GM23248 (cell line): ENCODE measurements around the gene SLF2. TPM values are rescaled to one million over a fixed set of nuclear protein-coding genes. Genes with fewer than 3 reads are reported as not detected.

Experiments
- DNase-seq: peaks from one replicate; pipeline ENCODE4 v3.0.0-alpha.2; 2015
- H2AFZ ChIP-seq: fragments of 200-600 bp; sonication (generic); 2 replicates; pipeline ENCODE4 v1.6.1; 2016; ENCODE audit warnings: antibody characterized with exemption
- H3F3A ChIP-seq: fragments of 200-600 bp; sonication (generic); 2 replicates; pipeline ENCODE4 v1.6.1; 2016; ENCODE audit warnings: mild to moderate bottlenecking, antibody characterized with exemption, mixed run types; ENCODE audit not compliant: insufficient read depth
- H3K27ac ChIP-seq: fragments of 200-600 bp; sonication (generic); 2 replicates; pipeline ENCODE4 v1.5.1; 2016; ENCODE audit warnings: mild to moderate bottlenecking
- H3K27me3 ChIP-seq: fragments of 200-600 bp; sonication (generic); replicated peaks from 2 replicates; pipeline ENCODE4 v1.6.1; 2016; ENCODE audit warnings: mild to moderate bottlenecking; ENCODE audit not compliant: insufficient read depth
- H3K36me3 ChIP-seq: fragments of 200-600 bp; sonication (generic); 2 replicates; pipeline ENCODE4 v1.6.1; 2016; ENCODE audit warnings: low read depth, mild to moderate bottlenecking
- H3K4me1 ChIP-seq: fragments of 200-600 bp; sonication (generic); 2 replicates; pipeline ENCODE4 v1.6.1; 2016; ENCODE audit warnings: mild to moderate bottlenecking; ENCODE audit not compliant: insufficient read depth
- H3K4me2 ChIP-seq: fragments of 200-600 bp; sonication (generic); one replicate; pipeline ENCODE4 v1.6.1; 2016; ENCODE audit warnings: mild to moderate bottlenecking; ENCODE audit not compliant: unreplicated experiment
- H3K4me3 ChIP-seq: fragments of 200-600 bp; sonication (generic); 2 replicates; pipeline ENCODE4 v1.5.1; 2016; ENCODE audit warnings: mild to moderate bottlenecking
- H3K79me2 ChIP-seq: fragments of 200-600 bp; sonication (generic); 2 replicates; pipeline ENCODE4 v1.6.1; 2016; ENCODE audit warnings: mild to moderate bottlenecking; ENCODE audit not compliant: insufficient read depth
- H3K9ac ChIP-seq: fragments of 200-600 bp; sonication (generic); 2 replicates; pipeline ENCODE4 v1.6.1; 2016; ENCODE audit warnings: mild to moderate bottlenecking
- H3K9me2 ChIP-seq: fragments of 200-600 bp; sonication (generic); 2 replicates; pipeline ENCODE4 v1.6.1; 2016; ENCODE audit warnings: mixed run types, mild to moderate bottlenecking, moderate library complexity; ENCODE audit not compliant: insufficient read depth
- H3K9me3 ChIP-seq: fragments of 200-600 bp; sonication (generic); one replicate; pipeline ENCODE4 v1.6.1; 2017; ENCODE audit warnings: low read depth
- H4K20me1 ChIP-seq: fragments of 200-600 bp; sonication (generic); 2 replicates; pipeline ENCODE4 v1.6.0; 2016; ENCODE audit not compliant: insufficient read depth
- EZH2 ChIP-seq: fragments of 200-600 bp; sonication (generic); IDR thresholded peaks from 2 replicates; pipeline ENCODE4 v1.6.1; 2018; ENCODE audit warnings: antibody characterized with exemption, mild to moderate bottlenecking; ENCODE audit not compliant: insufficient read depth, poor library complexity, severe bottlenecking
- EZH2phosphoT487 ChIP-seq: fragments of 200-600 bp; sonication (generic); IDR thresholded peaks from 2 replicates; pipeline ENCODE4 v1.6.1; 2018; ENCODE audit warnings: antibody characterized with exemption, moderate library complexity, mild to moderate bottlenecking, low read depth; ENCODE audit not compliant: insufficient read depth
- WGBS, 2 experiments: methylation state at CpG; one replicate each; pipeline ENCODE4 v1.1.6; 2015 to 2017; ENCODE audit warnings: low lambda C conversion rate in 2 of 2, low coverage in 1 of 2; ENCODE audit errors: missing lambda C conversion rate in 2 of 2; 5-methylcytosine and 5-hydroxymethylcytosine counted together
- in situ Hi-C: fragments of 300-500 bp; cut with MboI; formaldehyde crosslinking; loops from 2 replicates; pipeline ENCODE4 v1.15.0; 2020
- polyA plus RNA-seq: library from polyadenylated mRNA; unstranded; fragments of >200 nt; fragmentation: Nextera tagmentation; extraction: Ambion mirVana; gene quantifications from 2 replicates; pipeline ENCODE4 v1.2.1, GENCODE V29; 2016
- total RNA-seq: library from RNA; depleted of rRNA; stranded (reverse); fragments of >200 nt; shearing (Covaris generic); gene quantifications from 2 replicates; pipeline ENCODE4 v1.2.3, GENCODE V29; 2014

The SLF2 gene
- total and polyA plus RNA-seq, 2 experiments from 2014 or later = 12.5 to 15.6 TPM

- DNase-seq = no peak
- no peaks in the 10 kb centered on the region for H4K20me1 ChIP-seq
- H3K27ac ChIP-seq = no peak overlapping the region
- no peak overlapping the region for H3K9ac ChIP-seq
- H3K4me3 ChIP-seq = no peak overlapping the region
- H3K4me2 ChIP-seq = no peak overlapping the region
- no peak overlapping the region for H2AFZ ChIP-seq
- no peaks in the 10 kb centered on the region for H3K79me2 ChIP-seq
- peaks cover 21% of the 10 kb centered on the region for H3K4me1 ChIP-seq
- TF ChIP-seq EZH2 (no peak), EZH2phosphoT487 (no peak)
- H3F3A ChIP-seq = peaks cover 26% of the 10 kb centered on the region
- in situ Hi-C loops = loop anchor here (25.0 kb wide), 1 partner anchor 557 kb away; the partner anchor contains the start of genes PKD2L1 and SCD
- 86 to 91% methylated on average over 3 of the region's 3 CpGs for WGBS, 2 experiments
- no peaks in the 10 kb centered on the region for H3K9me2 ChIP-seq
- H3K36me3 ChIP-seq = no peaks in the 10 kb centered on the region
- H3K27me3 ChIP-seq = no peaks in the 10 kb centered on the region
- H3K9me3 ChIP-seq = no peaks in the 10 kb centered on the region
Measured at GRCh38 chr10:100894033-100894432, 18.7 kb upstream of the SLF2 start.

GRCh38 chr10:100894589-100895294 is 18.0 kb upstream of the SLF2 start:
- 83 to 88% methylated on average over 7 of the region's 7 CpGs for WGBS, 2 experiments
- no peak for DNase-seq

GRCh38 chr10:100895346-100895745 is 17.4 kb upstream of the SLF2 start:
- Histone ChIP-seq H3K9me2 (no peaks in the 10 kb centered on the region), H4K20me1 (no peaks in the 10 kb centered on the region), H3K9ac (no peak overlapping the region), H3K27ac (no peak overlapping the region), H3K4me3 (no peak overlapping the region), H3K79me2 (no peaks in the 10 kb centered on the region), H3K9me3 (no peaks in the 10 kb centered on the region), H3F3A (peaks cover 17% of the 10 kb centered on the region), H3K36me3 (no peaks in the 10 kb centered on the region), H2AFZ (no peak overlapping the region), H3K4me1 (peaks cover 11% of the 10 kb centered on the region), H3K4me2 (no peak overlapping the region), H3K27me3 (no peaks in the 10 kb centered on the region)
- 42 to 58% methylated on average over 4 of the region's 4 CpGs for WGBS, 2 experiments
- no peak for TF ChIP-seq EZH2phosphoT487
- TF ChIP-seq EZH2 = no peak
- no peak for DNase-seq
- in situ Hi-C loops = loop anchor here (25.0 kb wide), 1 partner anchor 558 kb away; the partner anchor contains the start of genes PKD2L1 and SCD

More at GRCh38 chr10:100894589-100895294, 18.0 kb upstream of the SLF2 start:
- H3K4me2 ChIP-seq = no peak overlapping the region
- H3K4me3 ChIP-seq = no peak overlapping the region
- H3K4me1 ChIP-seq = peaks cover 17% of the 10 kb centered on the region
- no peaks in the 10 kb centered on the region for H3K27me3 ChIP-seq
- H3K36me3 ChIP-seq = no peaks in the 10 kb centered on the region
- H3F3A ChIP-seq = peaks cover 23% of the 10 kb centered on the region
- H3K27ac ChIP-seq = no peak overlapping the region
- in situ Hi-C loops = loop anchor here (25.0 kb wide), 1 partner anchor 557 kb away; the partner anchor contains the start of genes PKD2L1 and SCD
- no peaks in the 10 kb centered on the region for H4K20me1 ChIP-seq
- H3K9me2 ChIP-seq = no peaks in the 10 kb centered on the region
- H3K9me3 ChIP-seq = no peaks in the 10 kb centered on the region
- TF ChIP-seq EZH2 (no peak), EZH2phosphoT487 (no peak)
- no peak overlapping the region for H3K9ac ChIP-seq
- no peak overlapping the region for H2AFZ ChIP-seq
- no peaks in the 10 kb centered on the region for H3K79me2 ChIP-seq

GRCh38 chr10:100895896-100896295 is 16.9 kb upstream of the SLF2 start:
- H3K9me2 ChIP-seq = no peaks in the 10 kb centered on the region
- no peaks in the 10 kb centered on the region for H4K20me1 ChIP-seq
- no peaks in the 10 kb centered on the region for H3K36me3 ChIP-seq
- no peak for TF ChIP-seq EZH2phosphoT487
- no peaks in the 10 kb centered on the region for H3K79me2 ChIP-seq
- DNase-seq = no peak
- peaks cover 15% of the 10 kb centered on the region for H3F3A ChIP-seq
- no peak overlapping the region for H3K27ac ChIP-seq
- H3K4me3 ChIP-seq = no peak overlapping the region
- no peak overlapping the region for H2AFZ ChIP-seq
- H3K4me2 ChIP-seq = no peak overlapping the region
- H3K9me3 ChIP-seq = no peaks in the 10 kb centered on the region
- no peaks in the 10 kb centered on the region for H3K27me3 ChIP-seq
- in situ Hi-C loops = loop anchor here (25.0 kb wide), 1 partner anchor 559 kb away; the partner anchor contains the start of genes PKD2L1 and SCD
- no peak overlapping the region for H3K9ac ChIP-seq
- peaks cover 8% of the 10 kb centered on the region for H3K4me1 ChIP-seq
- 69 to 88% methylated on average over 1 to 3 of the region's 3 CpGs for WGBS, 2 experiments
